MCF 10A (cell line): Measurements from ENCODE around the gene MAN2A1. TPM values are rescaled to one million over a fixed set of nuclear protein-coding genes. Genes with fewer than 3 reads are reported as not detected.
A peak's percentile ranks its signal among the peaks of the same experiment; 100 is the strongest.

Source experiments
- BruUV-seq: library from RNA; stranded (reverse); fragments of 400-500 nt; replicated peaks from 2 replicates; lab custom pipeline; 2021; lab: Mats Ljungman, UMichigan
- CTCF ChIA-PET: fragments of 300-600 bp; sonication (Branson Sonifier 250); formaldehyde crosslinking; extraction: SDS; loops from one replicate; lab custom pipeline; 2021; ENCODE audit warnings: antibody characterized with exemption, inconsistent platforms; lab: Yijun Ruan, JAX
- POLR2A ChIA-PET: fragments of 300-600, 350-650 bp; sonication (Branson Sonifier 250); formaldehyde crosslinking; extraction: SDS; loops from one replicate; lab custom pipeline; 2020; ENCODE audit warnings: antibody characterized with exemption, inconsistent platforms; lab: Yijun Ruan, JAX
- DNase-seq: peaks from one replicate; pipeline ENCODE4 v3.0.0-alpha.2; 2018; ENCODE audit not compliant: unreplicated experiment
- H3K27ac Mint-ChIP-seq: one replicate; pipeline ENCODE4 v1.8.0; 2022; ENCODE audit warnings: mild to moderate bottlenecking, low read depth, mixed read lengths; ENCODE audit not compliant: unreplicated experiment
- H3K27me3 Mint-ChIP-seq: one replicate; pipeline ENCODE4 v1.8.0; 2022; ENCODE audit warnings: mixed read lengths; ENCODE audit not compliant: insufficient read depth, unreplicated experiment
- H3K36me3 Mint-ChIP-seq: one replicate; pipeline ENCODE4 v1.8.0; 2022; ENCODE audit warnings: mild to moderate bottlenecking, moderate library complexity, mixed read lengths; ENCODE audit not compliant: insufficient read depth, unreplicated experiment
- H3K4me1 Mint-ChIP-seq: one replicate; pipeline ENCODE4 v1.8.0; 2022; ENCODE audit warnings: mixed read lengths; ENCODE audit not compliant: insufficient read depth, unreplicated experiment
- H3K4me3 Mint-ChIP-seq: one replicate; pipeline ENCODE4 v1.8.0; 2022; ENCODE audit warnings: mild to moderate bottlenecking, moderate library complexity, mixed read lengths; ENCODE audit not compliant: unreplicated experiment
- H3K9me3 Mint-ChIP-seq: one replicate; pipeline ENCODE4 v1.8.0; 2022; ENCODE audit warnings: mixed read lengths; ENCODE audit not compliant: unreplicated experiment
- CTCF ChIP-seq: fragments of 200-600 bp; IDR thresholded peaks from one replicate; pipeline ENCODE4 v1.8.0; 2022; ENCODE audit warnings: antibody characterized with exemption, mild to moderate bottlenecking; ENCODE audit not compliant: unreplicated experiment
- intact Hi-C: fragments of 100-400 bp; cut with micrococcal nuclease; formaldehyde crosslinking; loops from 2 replicates; pipeline ENCODE4 v1.14.1; 2022
- total RNA-seq: library from RNA; stranded (reverse); gene quantifications from 2 replicates; pipeline ENCODE4 v1.2.3, GENCODE V29; 2022

MAN2A1 gene
- total RNA-seq, 1 experiment from 2014 or later, result 44.1 TPM

GRCh38 chr5:109907731-109908130, 218.0 kb downstream of the MAN2A1 start:
- H3K4me3 Mint-ChIP-seq, result no peak overlapping the region
- H3K27ac Mint-ChIP-seq, result peak overlapping the region; percentile 7
- peak; percentile 78 for DNase-seq
- no peaks in the 10 kb centered on the region for H3K27me3 Mint-ChIP-seq
- peaks cover 17% of the 10 kb centered on the region for H3K4me1 Mint-ChIP-seq
- no peaks in the 10 kb centered on the region for H3K9me3 Mint-ChIP-seq
- H3K36me3 Mint-ChIP-seq, result no peaks in the 10 kb centered on the region
- no TSS peak for BruUV-seq
- ChIA-PET POLR2A (interaction anchor here (0.5 to 0.7 kb wide), 2 partner anchors 63 to 144 kb away, joined by 4 to 5 read pairs; no protein-coding TSS in a partner anchor), CTCF (interaction anchor here (0.6 to 1.0 kb wide), 5 partner anchors 146 to 1498 kb away, joined by 3 to 5 read pairs (median 3); no protein-coding TSS in a partner anchor)
- no peak for TF ChIP-seq CTCF
- intact Hi-C loops, result no loop called here

- Mint-ChIP-seq H3K4me1 (peaks cover 17% of the 10 kb centered on the region), H3K27me3 (no peaks in the 10 kb centered on the region), H3K36me3 (no peaks in the 10 kb centered on the region), H3K4me3 (no peak overlapping the region), H3K9me3 (no peaks in the 10 kb centered on the region), H3K27ac (peak overlapping the region; percentile 7)
- TF ChIP-seq CTCF, result no peak
- ChIA-PET CTCF (interaction anchor here (0.7 to 1.0 kb wide), 2 partner anchors 146 to 168 kb away, joined by 3 read pairs; no protein-coding TSS in a partner anchor), POLR2A (interaction anchor here (0.6 kb wide), 1 partner anchor 335 kb away, joined by 3 read pairs; no protein-coding TSS in a partner anchor)
- BruUV-seq, result no TSS peak
- intact Hi-C loops, result no loop called here
- no peak for DNase-seq
These were observed 218.6 kb downstream of the MAN2A1 start for GRCh38 chr5:109908366-109908765.

- Mint-ChIP-seq H3K4me3 (no peak overlapping the region), H3K4me1 (peaks cover 17% of the 10 kb centered on the region), H3K27me3 (no peaks in the 10 kb centered on the region), H3K36me3 (no peaks in the 10 kb centered on the region), H3K9me3 (no peaks in the 10 kb centered on the region), H3K27ac (no peak overlapping the region)
- no peak for TF ChIP-seq CTCF
- no TSS peak for BruUV-seq
- DNase-seq, result no peak
- POLR2A ChIA-PET, result no interaction called here
- CTCF ChIA-PET, result no interaction called here
- intact Hi-C loops, result no loop called here
These were observed 221.1 kb downstream of the MAN2A1 start for GRCh38 chr5:109910874-109911273.

GRCh38 chr5:109911731-109912130, 222.0 kb downstream of the MAN2A1 start:
- Mint-ChIP-seq H3K36me3 (no peaks in the 10 kb centered on the region), H3K4me1 (peaks cover 15% of the 10 kb centered on the region), H3K27me3 (no peaks in the 10 kb centered on the region), H3K27ac (no peak overlapping the region), H3K9me3 (no peaks in the 10 kb centered on the region), H3K4me3 (no peak overlapping the region)
- no peak for TF ChIP-seq CTCF
- POLR2A ChIA-PET, result no interaction called here
- intact Hi-C loops, result no loop called here
- no TSS peak for BruUV-seq
- DNase-seq, result no peak
- CTCF ChIA-PET, result no interaction called here
